Nephron progenitor cell (in vitro differentiated cells): Measurements from ENCODE around the gene NNMT.
A peak's percentile ranks its signal among the peaks of the same experiment; 100 is the strongest.

ENCODE experiments used
- DNase-seq: peaks from one replicate; pipeline ENCODE4 v3.0.0; 2021
- H3K27ac Mint-ChIP-seq: 2 replicates; pipeline ENCODE4 v1.8.0; 2021; ENCODE audit warnings: mild to moderate bottlenecking, moderate library complexity, mixed read lengths
- H3K27me3 Mint-ChIP-seq: 2 replicates; pipeline ENCODE4 v1.8.0; 2021; ENCODE audit warnings: mild to moderate bottlenecking, low read depth, mixed read lengths; ENCODE audit not compliant: poor library complexity
- H3K36me3 Mint-ChIP-seq: 2 replicates; pipeline ENCODE4 v1.8.0; 2021; ENCODE audit warnings: low read depth, mixed read lengths
- H3K4me1 Mint-ChIP-seq: 2 replicates; pipeline ENCODE4 v1.8.0; 2021; ENCODE audit warnings: mixed read lengths
- H3K4me3 Mint-ChIP-seq: 2 replicates; pipeline ENCODE4 v1.8.0; 2021; ENCODE audit warnings: mild to moderate bottlenecking, moderate library complexity, mixed read lengths
- H3K9me3 Mint-ChIP-seq: 2 replicates; pipeline ENCODE4 v1.8.0; 2021; ENCODE audit warnings: mild to moderate bottlenecking, moderate library complexity, mixed read lengths
- TF ChIP-seq, protein P1 (sequence below): fragments of 200-600 bp; sonication (generic); IDR thresholded peaks from 2 replicates; pipeline ENCODE4 v1.5.0; 2021; ENCODE audit warnings: antibody characterized with exemption

The NNMT gene

DNA sequence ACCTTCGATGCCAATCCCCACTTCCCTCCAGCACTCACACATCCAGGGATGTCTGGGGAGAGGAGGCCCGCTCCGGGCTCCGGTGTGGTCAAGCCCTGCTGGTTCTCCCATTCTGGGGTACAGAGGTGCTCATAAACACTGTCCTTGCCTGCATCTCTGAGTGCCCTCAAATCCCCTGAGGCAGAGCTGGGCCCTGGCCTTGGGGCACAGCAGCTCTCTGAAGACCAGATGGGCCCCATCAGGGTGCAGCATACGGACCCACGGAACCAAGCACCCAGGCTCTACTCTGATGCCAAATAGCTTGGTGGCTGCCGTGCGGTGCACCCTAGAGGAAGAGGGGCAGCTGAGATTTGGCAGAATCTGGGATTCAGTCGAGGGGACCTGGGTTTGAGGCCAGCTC lies 35.7 kb upstream of the NNMT start:
- no peak overlapping the region for H3K27ac Mint-ChIP-seq
- DNase-seq = no peak
- no peaks in the 10 kb centered on the region for H3K27me3 Mint-ChIP-seq
- no peaks in the 10 kb centered on the region for H3K36me3 Mint-ChIP-seq
- H3K9me3 Mint-ChIP-seq = no peaks in the 10 kb centered on the region
- H3K4me1 Mint-ChIP-seq = peaks cover 51% of the 10 kb centered on the region
- TF ChIP-seq, protein P1, sequence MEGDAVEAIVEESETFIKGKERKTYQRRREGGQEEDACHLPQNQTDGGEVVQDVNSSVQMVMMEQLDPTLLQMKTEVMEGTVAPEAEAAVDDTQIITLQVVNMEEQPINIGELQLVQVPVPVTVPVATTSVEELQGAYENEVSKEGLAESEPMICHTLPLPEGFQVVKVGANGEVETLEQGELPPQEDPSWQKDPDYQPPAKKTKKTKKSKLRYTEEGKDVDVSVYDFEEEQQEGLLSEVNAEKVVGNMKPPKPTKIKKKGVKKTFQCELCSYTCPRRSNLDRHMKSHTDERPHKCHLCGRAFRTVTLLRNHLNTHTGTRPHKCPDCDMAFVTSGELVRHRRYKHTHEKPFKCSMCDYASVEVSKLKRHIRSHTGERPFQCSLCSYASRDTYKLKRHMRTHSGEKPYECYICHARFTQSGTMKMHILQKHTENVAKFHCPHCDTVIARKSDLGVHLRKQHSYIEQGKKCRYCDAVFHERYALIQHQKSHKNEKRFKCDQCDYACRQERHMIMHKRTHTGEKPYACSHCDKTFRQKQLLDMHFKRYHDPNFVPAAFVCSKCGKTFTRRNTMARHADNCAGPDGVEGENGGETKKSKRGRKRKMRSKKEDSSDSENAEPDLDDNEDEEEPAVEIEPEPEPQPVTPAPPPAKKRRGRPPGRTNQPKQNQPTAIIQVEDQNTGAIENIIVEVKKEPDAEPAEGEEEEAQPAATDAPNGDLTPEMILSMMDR = no peak
- H3K4me3 Mint-ChIP-seq = no peak overlapping the region

DNA sequence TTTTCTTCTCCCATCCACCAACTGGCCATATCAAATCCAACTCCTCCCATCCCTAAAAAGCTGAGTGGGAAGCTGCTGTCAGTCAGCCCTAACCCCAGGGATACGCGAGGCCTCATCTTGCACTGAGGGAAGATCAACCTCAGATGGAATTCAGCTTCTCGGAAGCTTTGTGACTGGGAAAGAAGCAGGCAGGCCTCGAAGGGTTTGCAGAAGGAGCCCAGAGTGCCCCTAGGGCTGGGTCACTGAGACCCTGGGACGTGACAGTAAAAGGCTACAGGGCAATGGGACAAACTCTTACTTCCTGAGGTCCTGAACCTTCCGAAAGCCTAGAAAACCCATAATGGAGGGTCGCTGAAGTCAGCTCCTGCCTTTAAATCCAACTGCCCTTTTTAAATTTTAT lies 34.4 kb upstream of the NNMT start:
- H3K27me3 Mint-ChIP-seq = no peaks in the 10 kb centered on the region
- H3K36me3 Mint-ChIP-seq = no peaks in the 10 kb centered on the region
- no peak for DNase-seq
- no peak overlapping the region for H3K4me3 Mint-ChIP-seq
- H3K9me3 Mint-ChIP-seq = no peaks in the 10 kb centered on the region
- peaks cover 37% of the 10 kb centered on the region for H3K4me1 Mint-ChIP-seq
- TF ChIP-seq, protein P1 = no peak
- H3K27ac Mint-ChIP-seq = no peak overlapping the region

DNA sequence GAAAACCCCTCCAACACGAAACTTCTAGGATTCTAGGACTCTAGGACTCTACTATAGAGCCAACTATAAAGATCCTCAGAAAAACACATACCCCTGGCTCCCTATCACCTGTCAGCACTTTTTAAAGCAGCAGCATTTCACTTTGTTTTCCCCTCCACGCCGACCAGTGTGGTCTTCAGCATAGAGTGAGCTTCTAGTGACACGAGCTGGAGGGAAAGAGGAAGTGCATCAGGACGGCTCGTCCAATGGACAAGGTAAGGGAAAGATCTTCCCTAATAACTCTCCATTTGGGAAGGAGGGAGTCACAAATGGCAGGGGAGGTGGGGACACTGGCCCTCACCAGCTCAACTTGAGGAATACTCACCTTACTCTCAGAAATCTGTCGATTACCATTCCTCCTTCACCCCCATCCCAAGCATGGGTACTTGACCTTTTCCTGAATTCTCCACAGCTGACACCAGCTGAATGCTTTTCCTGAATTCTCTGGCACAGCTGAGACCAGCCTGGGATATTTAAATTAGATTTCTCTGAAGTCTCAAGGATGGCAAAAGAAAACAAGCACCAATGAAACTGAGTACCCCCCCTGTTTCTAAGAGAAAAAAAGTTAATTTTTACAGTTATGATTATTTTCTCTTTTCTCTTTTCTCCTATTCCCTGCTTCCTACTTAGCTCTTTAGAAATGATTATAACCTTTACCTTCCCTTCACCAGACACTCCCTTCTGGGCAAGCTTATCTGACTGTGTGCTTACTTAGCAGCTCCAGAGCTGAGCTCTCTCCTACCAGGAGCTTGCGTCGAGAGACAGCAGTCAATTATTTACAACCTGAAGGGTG lies 33.3 kb upstream of the NNMT start:
- Mint-ChIP-seq H3K9me3 (no peaks in the 10 kb centered on the region), H3K4me1 (peaks cover 29% of the 10 kb centered on the region), H3K36me3 (no peaks in the 10 kb centered on the region), H3K4me3 (no peak overlapping the region), H3K27ac (no peak overlapping the region), H3K27me3 (peaks cover 3% of the 10 kb centered on the region)
- peak; percentile 37 for DNase-seq
- TF ChIP-seq, protein P1 = peak; percentile 61

DNA sequence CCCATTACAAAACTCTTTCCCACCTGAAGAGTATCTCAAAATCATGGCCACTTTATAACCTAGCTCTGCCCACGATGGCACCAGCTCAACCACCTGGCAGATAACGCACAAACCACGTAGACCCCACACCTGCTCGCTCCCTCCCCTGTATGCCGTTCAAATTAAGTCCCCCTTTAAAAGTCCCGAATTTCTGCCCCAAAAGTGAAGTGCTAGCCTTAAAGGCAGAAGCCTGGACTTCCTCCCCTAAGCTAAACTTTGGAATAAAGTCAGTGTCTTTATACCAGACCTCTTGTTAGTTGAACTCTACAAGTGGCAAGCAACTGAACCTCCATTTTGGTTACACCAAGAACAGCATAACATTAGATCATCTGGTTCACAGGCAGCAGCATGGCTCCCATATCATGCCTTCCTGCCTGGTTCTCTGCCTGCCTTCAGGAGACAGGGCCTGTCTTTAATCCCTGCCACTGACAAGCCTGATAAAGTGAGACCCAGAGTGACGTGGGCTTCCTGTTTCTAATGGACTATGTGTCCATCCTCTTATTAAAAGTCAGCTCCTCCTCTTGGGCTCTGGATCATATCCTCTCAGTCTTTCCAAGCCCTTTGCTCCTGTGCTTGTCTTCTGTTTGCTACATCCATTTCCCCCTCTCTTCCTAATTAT lies 32.6 kb upstream of the NNMT start:
- no peak overlapping the region for H3K27ac Mint-ChIP-seq
- no peak overlapping the region for H3K4me3 Mint-ChIP-seq
- no peak for DNase-seq
- peaks cover 26% of the 10 kb centered on the region for H3K4me1 Mint-ChIP-seq
- peaks cover 3% of the 10 kb centered on the region for H3K27me3 Mint-ChIP-seq
- no peaks in the 10 kb centered on the region for H3K9me3 Mint-ChIP-seq
- H3K36me3 Mint-ChIP-seq = no peaks in the 10 kb centered on the region
- TF ChIP-seq, protein P1 = no peak

DNA sequence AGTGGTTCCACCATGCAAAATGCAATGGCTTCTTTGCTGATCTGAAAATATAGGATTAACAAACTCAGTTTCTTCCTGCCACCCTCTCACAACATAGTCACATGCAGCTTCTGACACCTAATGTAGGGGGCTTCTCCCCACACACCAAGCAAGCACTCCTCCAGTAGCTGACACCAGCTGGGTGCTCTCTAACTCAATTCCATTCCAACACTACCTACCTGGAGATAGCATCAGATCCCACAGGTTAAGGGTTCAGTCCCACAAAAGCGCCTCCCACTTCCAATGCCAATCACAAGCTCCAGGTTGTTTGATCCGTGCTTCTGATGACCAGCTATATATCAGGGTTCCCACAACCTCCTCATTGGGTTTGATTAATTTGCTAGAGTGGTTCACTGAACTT lies 31.8 kb upstream of the NNMT start:
- no peak overlapping the region for H3K27ac Mint-ChIP-seq
- no peak overlapping the region for H3K4me3 Mint-ChIP-seq
- TF ChIP-seq, protein P1 = no peak
- DNase-seq = no peak
- H3K4me1 Mint-ChIP-seq = peaks cover 20% of the 10 kb centered on the region
- H3K36me3 Mint-ChIP-seq = no peaks in the 10 kb centered on the region
- H3K27me3 Mint-ChIP-seq = peaks cover 3% of the 10 kb centered on the region
- H3K9me3 Mint-ChIP-seq = no peaks in the 10 kb centered on the region
